Thyroid gland (tissue), 4 donors: Measurements from ENCODE around the gene AGK. TPM values are rescaled to one million over a fixed set of nuclear protein-coding genes. Genes with fewer than 3 reads are reported as not detected.
A peak's percentile ranks its signal among the peaks of the same experiment; 100 is the strongest.

ENCODE experiments used
- DNase-seq, 2 donors: peaks; one replicate each; pipeline ENCODE4 v3.0.0-alpha.2; 2019
- H3K27ac ChIP-seq, 3 donors: fragments of 200-600 bp; sonication (generic); 1 replicate in 2 of 3; 2 replicates in 1 of 3; pipeline ENCODE4 v1.5.1; 2016 to 2019; ENCODE audit warnings: mild to moderate bottlenecking in 1 of 3, moderate library complexity in 1 of 3
- H3K27me3 ChIP-seq: fragments of 200-600 bp; sonication (generic); one replicate; pipeline ENCODE4 v1.5.1; 2019
- H3K36me3 ChIP-seq, 2 donors: fragments of 200-600 bp; sonication (generic); one replicate each; pipeline ENCODE4 v1.5.1; 2016 to 2019
- H3K4me1 ChIP-seq, 2 donors: fragments of 200-600 bp; sonication (generic); one replicate each; pipeline ENCODE4 v1.5.1; 2017 to 2019
- H3K4me3 ChIP-seq, 3 donors: fragments of 200-600 bp; sonication (generic); replicated peaks in 1 of 3; 1 replicate in 2 of 3; 2 replicates in 1 of 3; pipeline ENCODE4 v1.5.1; 2016; ENCODE audit warnings: mild to moderate bottlenecking in 1 of 3
- H3K9me3 ChIP-seq: fragments of 200-600 bp; sonication (generic); one replicate; pipeline ENCODE4 v1.5.1; 2017
- CTCF ChIP-seq, 6 experiments: fragments of 200-600 bp in 3 of 6; fragments of 450-650 bp in 3 of 6; sonication (generic) in 3 of 6; IDR thresholded peaks; one replicate each; pipeline ENCODE4 v1.5.1; 2016 to 2019; ENCODE audit warnings: antibody characterized with exemption in 6 of 6, mild to moderate bottlenecking in 2 of 6, inconsistent platforms in 1 of 6, moderate library complexity in 1 of 6
- POLR2A ChIP-seq, 2 donors: fragments of 450-650 bp; IDR thresholded peaks; one replicate each; pipeline ENCODE4 v1.6.1; 2017; ENCODE audit warnings: antibody characterized with exemption in 2 of 2, mild to moderate bottlenecking in 2 of 2, moderate library complexity in 1 of 2
- WGBS, 2 donors: methylation state at CpG; one replicate each; pipeline ENCODE4 v1.1.5; 2017; 5-methylcytosine and 5-hydroxymethylcytosine counted together
- intact Hi-C: fragments of 100-400 bp; cut with DNase I; formaldehyde crosslinking; loops from one replicate; pipeline ENCODE4 v1.15.1; 2023
- total RNA-seq, 4 donors: library from RNA; depleted of rRNA; stranded (reverse); fragments of >200 nt; gene quantifications; one replicate each; pipeline ENCODE4 v1.2.3, GENCODE V29; 2016

Gene AGK
- total RNA-seq, 4 donors from 2014 or later, result 28.2 to 36.7 (median 32.2) TPM

- H3K36me3 ChIP-seq, result no peaks in the 10 kb centered on the region
- intact Hi-C loops, result loop anchor here (10.0 kb wide), 1 partner anchor 80 kb away; the partner anchor contains the start of gene SSBP1
Observed at GRCh38 chr7:141654551-141654950, 103.3 kb downstream of the AGK start.

GRCh38 chr7:141659501-141659900, 108.3 kb downstream of the AGK start:
- DNase-seq, result no peak
- intact Hi-C loops, result loop anchor here (10.0 kb wide), 1 partner anchor 75 kb away; the partner anchor contains the start of gene SSBP1
- WGBS, 2 donors, result 89 to 96% methylated on average over 6 of the region's 6 CpGs
- Histone ChIP-seq H3K4me3 (no peak overlapping the region), H3K27me3 (no peaks in the 10 kb centered on the region), H3K9me3 (no peaks in the 10 kb centered on the region), H3K36me3 (peaks cover 4 to 7% of the 10 kb centered on the region in 2 donors), H3K4me1 (peaks cover 22 to 32% of the 10 kb centered on the region in 2 donors), H3K27ac (peak overlapping the region in 1 of 3 donors; percentile 14)
- TF ChIP-seq POLR2A (IDR thresholded peaks at IDR 0.05), result no peak
- TF ChIP-seq CTCF (IDR thresholded peaks at IDR 0.05), result no peak

More at GRCh38 chr7:141654551-141654950, 103.3 kb downstream of the AGK start:
- Histone ChIP-seq H3K27me3 (no peaks in the 10 kb centered on the region), H3K4me3 (no peak overlapping the region), H3K4me1 (peaks cover 8 to 9% of the 10 kb centered on the region in 2 donors), H3K27ac (no peak overlapping the region), H3K9me3 (no peaks in the 10 kb centered on the region)
- TF ChIP-seq POLR2A (IDR thresholded peaks at IDR 0.05) (no peak), CTCF (IDR thresholded peaks at IDR 0.05) (peak; percentile 33 to 96 (median 76))
- 39 to 40% methylated on average over 3 of the region's 3 CpGs for WGBS, 2 donors
- DNase-seq, result peak; percentile 77 to 78

GRCh38 chr7:141660259-141660658, 109.0 kb downstream of the AGK start:
- Histone ChIP-seq H3K27me3 (no peaks in the 10 kb centered on the region), H3K4me1 (peaks cover 23 to 40% of the 10 kb centered on the region in 2 donors), H3K4me3 (no peak overlapping the region), H3K9me3 (no peaks in the 10 kb centered on the region), H3K27ac (peak overlapping the region in 1 of 3 donors; percentile 14), H3K36me3 (peaks cover 7 to 12% of the 10 kb centered on the region in 2 donors)
- 90 to 92% methylated on average over 4 of the region's 4 CpGs for WGBS, 2 donors
- intact Hi-C loops, result no loop called here
- TF ChIP-seq CTCF (IDR thresholded peaks at IDR 0.05), result no peak
- TF ChIP-seq POLR2A (IDR thresholded peaks at IDR 0.05), result no peak
- no peak for DNase-seq

GRCh38 chr7:141663081-141663849, 112.1 kb downstream of the AGK start:
- peak; percentile 93 to 95 for DNase-seq
- intact Hi-C loops, result no loop called here
- Histone ChIP-seq H3K9me3 (no peaks in the 10 kb centered on the region), H3K27me3 (no peaks in the 10 kb centered on the region), H3K36me3 (peaks cover 7 to 12% of the 10 kb centered on the region in 2 donors), H3K27ac (peak overlapping the region; percentile 82 to 92 (median 89)), H3K4me1 (peaks cover 35 to 57% of the 10 kb centered on the region in 2 donors), H3K4me3 (no peak overlapping the region)
- WGBS, 2 donors, result 25 to 32% methylated on average over 6 of the region's 6 CpGs
- TF ChIP-seq CTCF (IDR thresholded peaks at IDR 0.05) (peak in 1 of 6 experiments; percentile 15), POLR2A (IDR thresholded peaks at IDR 0.05) (peak in 1 of 2 donors; percentile 37)

- H3K4me1 ChIP-seq, result peaks cover 35 to 57% of the 10 kb centered on the region in 2 donors
- peak overlapping the region; percentile 82 to 92 (median 89) for H3K27ac ChIP-seq
- intact Hi-C loops, result no loop called here
- H3K36me3 ChIP-seq, result peaks cover 7 to 12% of the 10 kb centered on the region in 2 donors
- 92 to 94% methylated on average over 6 of the region's 6 CpGs for WGBS, 2 donors
- no peak for DNase-seq
- TF ChIP-seq CTCF (IDR thresholded peaks at IDR 0.05) (no peak), POLR2A (IDR thresholded peaks at IDR 0.05) (no peak)
- H3K4me3 ChIP-seq, result no peak overlapping the region
- no peaks in the 10 kb centered on the region for H3K9me3 ChIP-seq
- no peaks in the 10 kb centered on the region for H3K27me3 ChIP-seq
Observed at GRCh38 chr7:141664450-141664849, 113.2 kb downstream of the AGK start.
